Measurements from ENCODE around the gene MDP1.
A peak's percentile ranks its signal among the peaks of the same experiment; 100 is the strongest.

MDP1 gene

DNA sequence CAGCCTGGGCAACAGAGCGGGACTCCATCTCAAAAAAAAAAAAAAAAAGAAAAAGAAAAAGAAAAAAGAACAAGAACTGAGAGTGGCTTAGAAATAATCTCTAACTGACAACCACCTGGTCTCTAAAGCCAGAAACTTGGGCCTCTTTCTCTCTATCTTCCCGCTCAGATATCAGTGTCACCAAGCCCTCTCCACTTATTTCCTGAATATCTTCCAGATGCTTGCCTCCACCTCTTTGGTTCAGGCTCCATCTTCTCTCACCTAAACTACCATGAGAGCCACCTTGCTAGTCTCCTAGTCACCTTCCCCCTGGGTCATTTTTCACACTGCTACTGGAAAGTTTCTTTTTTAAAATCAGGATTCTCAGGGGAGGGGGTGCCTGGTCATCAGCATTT is 18.8 kb downstream of the MDP1 start:
- no peak for DNase-seq

DNA sequence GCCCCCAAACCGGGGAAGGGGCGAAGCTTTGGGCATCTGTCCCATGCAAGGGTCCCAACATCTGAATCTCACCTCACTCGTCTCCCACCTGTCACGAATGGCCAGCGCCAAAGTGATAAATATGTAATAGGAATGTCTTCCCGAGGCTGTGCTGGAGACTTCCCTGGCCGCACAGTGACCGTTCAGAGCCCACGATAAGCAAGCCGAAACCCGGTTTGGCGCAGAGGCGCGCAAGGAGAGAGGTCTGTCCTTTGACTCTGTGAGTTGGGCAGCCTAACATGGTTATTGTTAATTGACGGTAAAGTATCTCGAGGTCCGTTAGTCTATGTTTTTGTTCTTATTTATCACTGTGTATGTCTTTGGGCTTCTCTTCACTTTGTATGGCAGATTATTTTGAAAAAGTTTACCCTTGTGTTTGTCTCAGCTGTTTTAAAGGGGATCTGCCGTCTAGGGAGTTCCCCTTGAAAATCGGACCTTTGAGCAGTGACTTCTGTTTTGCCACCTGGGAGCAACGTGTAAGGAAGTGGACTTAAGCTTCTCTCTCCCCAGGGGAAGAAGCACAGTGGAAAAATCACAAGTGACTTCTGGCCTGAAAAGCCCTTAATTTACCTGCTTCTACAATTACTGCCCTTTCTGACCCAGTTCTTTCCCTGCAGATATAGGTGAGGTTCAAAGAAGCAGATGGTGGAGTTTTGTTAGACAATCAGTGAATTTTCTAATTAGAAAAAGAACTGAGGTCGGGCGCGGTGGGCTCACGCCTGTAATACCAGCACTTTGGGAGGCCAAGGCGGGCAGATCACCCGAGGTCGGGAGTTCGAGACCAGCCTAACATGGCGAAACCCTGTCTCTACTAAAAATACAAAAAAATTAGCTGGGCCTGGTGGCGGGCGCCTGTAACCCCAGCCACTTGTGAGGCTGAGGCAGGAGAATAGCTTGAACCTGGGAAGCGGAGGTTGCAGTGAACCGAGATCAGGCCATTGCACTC is 19.5 kb downstream of the MDP1 start:
- no peak for DNase-seq

DNA sequence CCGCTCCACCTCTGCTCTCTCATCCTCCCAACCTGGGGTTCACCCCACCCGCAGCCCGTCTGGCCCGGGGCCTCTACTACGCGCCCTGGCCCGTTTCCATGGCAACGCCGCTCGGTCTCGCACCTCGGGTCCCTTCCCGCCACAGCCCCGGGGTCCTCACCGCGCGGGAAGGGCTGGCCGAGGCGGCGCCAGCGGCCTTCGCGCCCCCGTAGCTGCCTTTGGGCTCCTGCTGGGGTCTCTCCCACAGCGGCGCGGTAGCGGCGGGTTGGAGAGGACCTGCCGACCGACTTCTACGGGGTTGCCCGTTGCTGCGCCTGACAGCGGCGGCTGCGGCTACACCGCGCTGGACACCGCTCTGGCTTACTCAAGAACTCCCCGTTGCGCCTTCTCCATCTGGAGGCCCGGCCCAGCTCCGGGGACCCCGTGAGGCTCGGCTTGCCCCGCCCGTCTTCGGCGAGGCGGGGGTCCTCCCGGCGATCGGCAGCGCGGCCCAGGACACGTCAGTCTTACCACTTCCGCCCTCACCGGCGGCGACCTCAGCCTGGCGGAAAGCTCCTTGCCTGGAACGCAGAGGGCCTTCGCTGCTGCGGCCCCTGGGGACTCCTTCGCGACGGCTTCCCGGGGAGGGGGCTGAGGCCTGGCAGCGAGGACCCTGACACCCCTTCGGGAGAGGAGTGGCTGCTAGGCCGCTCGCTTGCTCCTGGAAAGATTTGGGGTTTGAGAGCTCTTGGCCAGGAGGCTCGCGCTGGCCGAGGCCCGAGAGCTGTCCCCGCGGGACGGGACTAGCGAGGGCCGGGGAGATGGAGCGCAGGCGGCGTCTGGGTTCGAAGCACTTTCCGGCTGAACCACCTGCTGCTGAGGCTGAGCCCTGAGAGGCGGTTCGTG is 20.4 kb downstream of the MDP1 start, which contains the start of gene TM9SF1:
TM9SF1 (minus strand) TSS at position 256 of the 885 bp plus-strand sequence. CDS start 422 bp downstream, outside the sequence.
- peak; percentile 86 for DNase-seq

DNA sequence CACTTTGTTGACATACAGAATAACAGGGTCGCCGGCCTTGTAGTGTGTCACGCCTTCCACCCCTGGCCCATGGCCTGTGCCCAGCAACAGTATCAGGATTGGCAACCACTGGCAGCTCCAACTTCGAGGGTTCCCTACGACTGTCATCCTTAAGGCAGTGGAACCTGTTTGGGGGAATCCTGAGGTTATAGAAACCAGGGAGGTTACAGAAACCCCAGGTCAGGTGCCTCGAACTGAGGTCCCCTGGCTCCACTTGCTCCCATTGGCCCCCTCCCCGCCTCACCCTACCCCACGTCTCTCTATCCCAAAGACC is 21.0 kb downstream of the MDP1 start:
- DNase-seq: no peak

DNA sequence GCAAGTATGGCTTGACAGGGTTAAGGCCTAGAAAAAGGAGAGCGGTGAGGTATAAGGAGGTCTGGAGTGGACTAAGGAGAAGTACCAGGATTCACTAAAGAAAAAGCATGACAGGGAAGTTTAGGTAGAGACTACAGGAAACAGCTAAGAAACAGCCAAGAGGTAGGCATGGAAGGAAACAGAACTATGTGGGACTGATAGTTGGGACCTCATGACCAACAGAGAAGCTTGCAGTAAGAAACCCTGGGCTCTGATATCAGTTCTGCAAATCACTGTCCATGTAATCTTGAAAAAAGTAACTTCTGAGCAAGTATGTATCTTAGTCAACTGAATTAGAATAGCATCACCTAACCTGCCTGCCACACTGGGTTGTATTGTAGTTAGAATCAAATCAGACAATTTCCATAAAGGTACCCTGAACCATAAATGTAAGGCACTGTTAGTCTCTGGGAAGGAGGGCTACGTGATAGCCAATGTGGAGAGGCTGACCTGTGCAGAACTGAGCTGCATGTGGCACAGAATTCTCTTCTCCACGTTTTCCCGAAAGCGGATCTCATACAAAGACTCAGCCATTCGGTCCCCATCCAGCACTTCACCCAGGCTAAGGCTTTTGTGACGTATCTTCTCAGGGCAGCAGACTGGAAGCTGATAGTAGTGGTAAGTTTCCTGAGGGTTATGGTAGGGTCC is 21.5 kb downstream of the MDP1 start:
- DNase-seq: no peak

DNA sequence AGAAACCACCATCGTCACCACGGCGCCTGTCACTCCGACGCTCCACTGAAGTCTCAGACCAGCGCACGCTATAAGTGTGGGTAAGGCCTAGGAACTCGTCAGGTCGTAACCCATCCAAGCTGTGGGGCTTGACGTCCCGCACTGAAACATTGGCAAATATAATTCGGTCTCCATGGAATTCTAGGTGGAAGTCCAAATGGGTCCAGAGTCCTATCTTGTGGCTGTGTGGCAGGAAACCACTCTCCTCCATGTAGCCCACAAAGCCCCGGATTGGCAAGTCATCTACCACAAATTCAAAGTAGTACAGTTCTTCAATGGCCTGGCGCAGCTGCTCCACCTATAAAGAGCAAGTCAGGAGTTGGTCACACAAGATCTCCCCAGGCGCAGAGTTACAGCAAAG is 22.9 kb downstream of the MDP1 start:
- DNase-seq: no peak

DNA sequence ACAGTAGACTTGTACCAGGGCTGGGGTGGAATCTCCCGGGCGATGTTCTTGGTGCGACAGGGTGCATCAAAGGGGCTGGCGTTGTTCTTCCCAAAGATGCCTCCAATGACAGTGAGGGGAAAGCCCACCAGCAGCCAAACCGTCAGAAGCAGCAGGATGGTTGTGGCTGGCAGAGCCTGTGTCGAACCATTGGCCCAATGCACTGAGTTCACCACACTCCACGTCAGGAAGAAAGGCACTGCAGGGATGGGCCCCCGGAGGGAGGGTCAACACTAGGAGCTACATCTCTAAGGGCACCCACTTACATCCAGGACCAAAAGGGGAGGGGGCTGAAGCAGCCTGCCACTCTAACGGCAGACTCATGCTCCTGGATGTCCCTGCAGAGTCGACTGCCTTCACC is 25.4 kb downstream of the MDP1 start:
- DNase-seq: no peak

DNA sequence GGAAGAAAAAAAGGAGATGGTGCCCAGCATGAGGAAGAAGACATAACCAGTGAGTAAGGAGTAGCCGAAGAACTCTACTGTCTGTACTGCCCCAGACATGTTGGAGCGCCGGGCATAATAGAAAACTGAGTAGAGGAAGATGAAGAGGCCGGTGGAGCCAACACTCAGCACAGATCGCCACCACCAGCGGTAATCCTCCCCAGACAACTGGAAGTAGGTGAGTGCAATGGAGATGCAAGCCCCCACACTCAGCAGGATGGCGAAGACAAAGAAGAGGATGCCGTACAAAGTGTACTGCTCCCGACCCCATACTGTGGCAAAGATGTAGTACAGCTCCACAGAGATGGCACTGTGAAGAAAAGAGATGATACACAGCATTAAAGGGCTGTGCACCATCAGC is 26.4 kb downstream of the MDP1 start:
- no peak for DNase-seq

DNA sequence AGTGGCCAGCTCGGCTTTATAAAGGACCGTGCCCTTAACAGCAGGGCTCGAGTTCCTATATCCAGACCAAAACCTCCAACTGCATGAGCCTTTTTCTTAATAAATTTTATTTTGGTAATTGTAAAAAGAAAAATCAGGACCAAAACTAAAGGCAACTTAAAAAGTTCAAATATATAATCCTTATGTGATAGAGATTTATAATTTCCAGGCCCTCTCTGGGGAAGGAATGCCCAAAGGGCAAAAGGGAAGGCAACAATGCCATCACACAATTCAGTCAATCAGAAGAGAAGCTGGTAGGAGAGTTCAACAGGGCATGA is 26.8 kb downstream of the MDP1 start:
- DNase-seq: no peak

DNA sequence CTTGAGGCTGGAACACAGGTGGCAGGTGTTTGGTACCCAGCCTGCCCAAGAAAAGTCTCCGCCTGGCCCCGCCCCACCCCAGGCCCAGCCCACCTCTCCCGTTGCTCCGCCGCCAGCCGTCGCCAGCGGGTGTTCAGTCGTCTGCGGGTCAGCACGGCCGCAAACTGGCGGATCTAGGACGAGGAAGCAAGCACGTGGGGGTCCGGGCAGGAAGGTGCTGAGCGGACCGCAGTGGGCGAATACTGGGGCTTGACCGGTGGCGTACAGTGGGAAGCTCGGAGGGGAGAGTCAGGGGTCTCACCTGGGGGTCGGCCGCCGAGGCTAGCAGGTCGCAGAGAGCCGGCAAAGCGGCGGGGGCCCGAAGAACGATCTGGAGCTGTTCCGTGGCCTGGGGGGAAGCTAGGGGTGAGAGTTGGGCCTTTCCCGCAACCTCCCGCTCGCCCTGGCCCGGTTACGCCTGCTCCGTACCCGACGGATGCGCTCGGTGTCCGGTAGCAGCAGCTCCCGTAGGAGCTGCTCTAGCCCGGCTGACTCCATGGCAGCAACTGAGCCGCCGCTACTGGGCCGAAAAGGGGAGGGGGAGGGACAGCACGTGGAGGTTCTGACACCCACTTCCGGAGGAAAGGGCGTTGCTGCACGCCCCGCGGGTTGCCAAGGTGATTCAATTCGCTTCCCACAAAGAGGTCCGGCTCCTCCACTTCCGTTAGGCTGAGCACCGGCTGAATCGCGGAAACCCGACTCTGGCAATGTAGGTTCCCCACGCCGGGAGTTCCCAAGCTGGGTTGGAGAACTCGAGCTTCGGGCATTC is 27.4 kb downstream of the MDP1 start, which contains the start of gene IPO4:
IPO4 (minus strand) TSS at position 566 of the 808 bp plus-strand sequence; CDS start at position 537, 29 bp downstream.
- peak; percentile 93 to 96 for DNase-seq

DNA sequence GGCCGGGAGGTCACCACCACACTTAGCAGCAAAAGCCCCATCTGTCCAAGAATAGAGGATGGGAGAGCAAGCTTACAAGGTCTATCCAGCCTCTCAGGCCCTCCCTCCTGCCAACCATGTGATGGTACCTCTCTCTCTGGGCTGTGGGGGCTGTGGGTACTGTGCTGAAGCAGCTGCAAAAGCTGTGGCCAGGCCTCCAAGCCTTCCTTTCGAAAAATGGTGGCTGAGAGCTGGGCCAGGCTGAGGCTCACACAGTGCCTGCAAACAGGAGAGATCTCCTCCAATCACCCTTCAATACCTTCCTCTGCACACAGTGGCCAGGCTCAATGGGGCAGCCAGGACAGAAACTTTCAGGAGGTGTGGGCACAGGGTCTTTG is 28.3 kb downstream of the MDP1 start:
- no peak for DNase-seq

DNA sequence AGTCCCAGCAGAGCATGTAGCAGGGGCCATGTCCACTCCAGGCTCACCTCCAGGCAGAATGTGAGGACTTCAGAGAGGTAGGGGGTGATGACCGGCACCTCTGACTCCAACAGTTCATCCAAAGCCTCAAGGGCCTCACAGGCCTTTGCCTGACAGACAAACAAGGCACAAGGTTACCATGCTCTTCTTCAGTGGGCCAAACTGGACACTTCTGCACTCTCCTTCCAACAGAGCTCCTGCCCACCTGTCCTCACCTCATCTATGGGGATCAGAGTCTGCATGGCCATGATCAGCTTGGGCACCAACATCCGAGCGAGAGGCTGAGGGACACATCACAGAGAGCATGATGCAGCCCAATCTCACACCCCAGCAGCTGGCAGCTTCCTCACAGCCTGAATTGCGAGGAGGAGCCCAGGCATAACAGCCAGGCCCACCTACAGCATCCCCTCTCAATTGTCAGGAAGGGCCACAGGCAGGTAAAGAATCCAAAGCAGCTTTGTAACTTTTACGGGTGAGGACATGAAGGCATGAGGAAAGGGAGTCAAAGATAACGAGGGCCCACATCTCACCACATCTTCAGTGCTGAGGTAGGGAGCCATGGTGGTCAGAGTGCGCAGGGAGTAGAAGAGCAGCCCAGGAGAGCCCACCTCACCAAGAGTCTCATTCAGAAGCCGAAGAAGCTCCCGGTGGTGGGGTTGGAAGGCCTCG is 28.9 kb downstream of the MDP1 start:
- DNase-seq: no peak

DNA sequence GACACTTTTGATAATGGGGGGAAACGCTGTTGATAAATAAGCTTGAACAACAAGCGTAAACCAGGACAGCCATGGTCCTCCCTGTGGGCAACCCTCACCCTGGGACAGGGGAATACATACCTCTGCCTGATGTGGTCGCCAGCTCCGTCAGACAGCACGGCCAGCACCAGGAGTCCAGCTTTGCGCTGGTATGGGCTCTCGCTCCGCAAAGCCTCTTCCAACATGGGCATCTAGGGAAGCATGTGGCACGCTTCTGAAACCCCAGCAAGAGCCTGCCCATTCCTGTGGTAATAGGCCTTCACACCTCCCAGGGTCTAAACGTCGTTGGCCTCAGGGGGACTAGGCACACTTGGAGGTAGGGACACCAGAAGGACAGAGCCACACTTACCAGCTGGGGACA is 30.1 kb downstream of the MDP1 start:
- no peak for DNase-seq

DNA sequence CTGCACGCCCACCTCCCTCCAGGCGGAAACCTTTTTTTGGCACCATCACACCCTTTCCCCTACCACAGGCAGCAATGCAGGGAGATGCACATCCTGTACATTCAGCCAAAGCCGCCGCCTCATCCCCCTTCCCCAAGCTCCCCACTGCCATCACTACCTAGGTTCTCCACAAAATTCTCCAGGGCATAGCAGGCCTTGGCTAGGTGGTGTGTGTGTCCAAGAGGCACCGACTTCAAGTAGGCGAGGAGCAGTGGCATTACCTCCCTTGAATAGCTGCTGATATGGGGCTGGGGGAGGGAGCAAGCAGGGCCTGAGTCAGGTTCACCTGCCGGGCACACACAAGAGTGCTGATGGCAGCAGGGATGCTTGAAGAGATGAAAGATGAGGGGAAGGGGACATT is 30.8 kb downstream of the MDP1 start:
- DNase-seq: no peak

DNA sequence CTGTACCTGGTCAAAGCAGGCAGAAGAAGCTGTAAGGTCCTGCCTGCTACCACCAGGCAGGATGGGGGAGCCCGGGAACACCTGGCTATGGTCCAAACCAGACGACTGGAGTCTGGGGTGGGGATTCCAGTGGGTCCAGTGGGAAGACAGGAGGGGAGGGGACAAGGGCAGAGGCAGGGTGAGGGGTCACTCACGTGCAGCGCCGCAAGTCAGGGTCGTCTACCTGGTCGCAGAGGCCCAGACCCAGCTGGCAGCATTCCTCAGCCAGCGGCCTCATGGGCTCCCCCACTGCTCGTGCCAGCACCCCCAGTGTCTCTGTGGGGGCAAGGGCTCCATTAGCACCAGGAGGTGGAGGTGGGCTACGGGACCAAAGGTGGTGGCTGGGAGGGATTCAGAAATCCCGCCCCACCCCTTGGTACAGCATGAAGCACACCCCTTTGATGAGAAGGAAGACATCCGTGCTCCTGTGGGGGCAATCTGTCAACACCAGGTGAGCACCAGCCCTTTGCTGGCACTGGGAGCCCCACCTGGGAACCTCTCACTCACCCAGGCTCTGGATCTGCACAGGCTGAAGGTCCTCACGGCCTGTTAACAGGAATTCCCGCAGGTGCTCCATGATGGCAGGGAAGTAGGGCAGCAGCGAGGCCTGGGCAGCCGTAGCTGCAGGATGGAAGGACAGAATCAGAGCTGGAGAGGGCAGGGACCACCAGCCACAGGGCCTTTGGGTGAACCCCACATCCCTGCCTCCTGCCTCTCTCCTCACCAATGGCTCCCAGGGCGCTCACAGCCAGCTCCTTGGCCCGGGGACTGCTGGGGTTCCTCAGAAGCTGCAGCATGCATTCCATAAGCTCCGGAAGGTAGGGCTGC is 31.5 kb downstream of the MDP1 start:
- DNase-seq: no peak

DNA sequence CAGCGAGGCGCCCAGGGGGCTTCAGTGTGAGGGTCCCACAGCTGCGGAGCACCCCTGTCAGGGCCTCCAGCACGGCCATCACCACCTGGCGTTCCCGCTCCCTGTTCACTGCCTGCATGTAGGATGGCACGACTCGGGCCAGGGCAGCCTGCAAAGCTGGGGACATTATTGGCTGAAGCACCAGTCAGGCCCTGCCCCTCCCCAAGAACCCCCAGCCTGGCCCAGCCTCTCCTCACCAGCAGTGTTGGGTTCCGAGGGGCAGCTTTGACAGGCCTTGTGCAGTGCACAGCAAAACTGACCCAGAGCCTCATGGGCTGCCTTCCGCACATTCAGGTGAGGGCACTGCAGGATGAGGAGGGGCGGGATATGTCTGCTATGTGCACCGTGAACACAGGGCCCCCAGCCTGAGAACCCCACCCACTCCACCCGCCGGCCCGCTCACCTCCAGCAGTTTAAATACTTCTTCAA is 32.8 kb downstream of the MDP1 start:
- no peak for DNase-seq

DNA sequence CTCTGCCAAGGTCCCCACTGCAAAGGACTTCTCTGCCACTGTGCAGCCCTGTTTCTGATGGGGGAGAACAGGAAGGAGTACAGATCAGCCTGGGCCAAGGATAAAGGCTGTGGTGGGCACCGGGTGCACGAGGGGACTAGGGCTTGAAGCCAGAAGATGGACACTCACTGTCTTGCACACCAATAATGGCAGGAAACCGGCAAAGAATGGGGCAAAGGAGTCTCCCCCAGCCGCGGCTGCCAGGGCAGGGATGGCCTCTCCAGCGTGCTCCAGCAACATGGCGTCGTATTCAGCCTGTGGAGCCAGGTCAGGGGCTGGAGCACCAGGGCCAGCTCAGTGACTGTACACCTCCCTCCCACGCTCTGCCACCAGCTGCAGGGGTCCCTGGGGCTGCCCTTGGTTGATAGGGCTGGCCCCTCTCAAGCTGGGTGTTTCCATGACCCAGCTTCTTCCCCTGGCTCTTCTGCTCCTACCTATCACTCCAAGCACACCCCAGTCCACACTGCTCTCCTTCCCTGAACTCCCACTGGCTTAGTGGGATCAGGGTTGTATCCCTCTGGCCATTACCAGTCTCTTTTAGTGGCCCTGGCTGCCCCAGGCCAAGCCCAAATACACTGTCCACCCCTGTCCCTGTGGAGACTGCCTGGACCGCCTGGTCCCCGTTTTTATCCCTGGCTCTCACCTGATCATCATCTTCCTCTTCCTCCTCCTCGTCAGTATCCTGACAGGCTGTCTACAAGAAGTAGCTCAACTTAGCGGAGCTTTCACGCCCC is 33.6 kb downstream of the MDP1 start:
- no peak for DNase-seq

DNA sequence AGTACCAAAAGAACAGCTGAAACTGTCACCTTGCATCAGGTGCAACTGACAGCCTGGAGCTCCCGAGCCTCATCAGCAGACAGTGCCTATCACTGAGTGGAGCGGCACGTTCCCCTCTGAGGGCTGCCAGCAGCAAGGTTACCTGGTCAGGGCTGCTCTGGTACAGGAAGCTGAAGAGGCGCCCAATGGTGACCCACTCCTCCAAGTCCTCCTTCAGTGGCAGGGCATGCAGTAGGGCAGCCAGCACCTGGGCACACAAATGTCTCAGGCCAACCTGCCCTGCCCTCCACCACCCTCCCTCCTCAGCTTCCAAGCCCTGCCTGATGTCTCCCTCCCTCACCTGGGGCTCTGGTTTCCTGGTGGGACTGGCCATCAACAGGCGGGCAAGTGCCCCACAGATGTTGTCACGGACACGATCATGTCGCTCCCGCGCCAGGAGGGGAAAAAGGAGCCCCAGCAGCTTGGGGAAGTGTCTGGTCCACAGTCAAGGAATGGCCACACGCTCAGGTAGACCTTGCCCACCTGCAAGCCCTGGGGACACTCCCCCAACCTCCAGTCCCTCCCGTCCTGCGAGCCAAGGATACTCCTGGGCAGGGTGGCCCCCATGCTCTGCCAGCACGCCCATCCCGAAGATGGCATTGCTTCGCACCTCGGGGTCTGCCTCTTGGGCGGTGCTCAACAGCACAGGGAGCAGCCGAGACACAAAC is 34.3 kb downstream of the MDP1 start:
- no peak for DNase-seq
